Activated B cell treated with CpG ODN at 0.5 μM for 24 hours (primary cell): Measurements from ENCODE around the gene TPRKB. TPM values are rescaled to one million over a fixed set of nuclear protein-coding genes. Genes with fewer than 3 reads are reported as not detected.
A peak's percentile ranks its signal among the peaks of the same experiment; 100 is the strongest.
"Not testable (repeated sequence)": the region's sequence is repeated elsewhere in the genome, so short reads cannot be mapped to it uniquely, and the experiment has no call there.

Experiments used
- ATAC-seq: fragments of 200-7000 bp; cut with Tn5 transposase; one replicate; pipeline ENCODE4 v1.10.0; 2021; ENCODE audit warnings: low read depth, mild to moderate bottlenecking, moderate library complexity
- CTCF ChIA-PET: fragments of 350-600 bp; sonication (Branson Sonifier 250); formaldehyde crosslinking; loops from one replicate; lab custom pipeline; 2021; ENCODE audit warnings: antibody characterized with exemption; lab: Charles Lee
- POLR2A ChIA-PET: fragments of 350-600 bp; sonication (Branson Sonifier 250); formaldehyde crosslinking; loops from one replicate; lab custom pipeline; 2021; ENCODE audit warnings: antibody characterized with exemption; lab: Charles Lee
- DNase-seq: peaks from one replicate; pipeline ENCODE4 v3.0.0; 2022
- H3K27ac Mint-ChIP-seq: one replicate; pipeline ENCODE4 v1.8.0; 2020; ENCODE audit warnings: mixed read lengths
- H3K27me3 Mint-ChIP-seq: one replicate; pipeline ENCODE4 v1.8.0; 2021; ENCODE audit warnings: mixed read lengths
- H3K36me3 Mint-ChIP-seq: one replicate; pipeline ENCODE4 v1.8.0; 2021; ENCODE audit warnings: low read depth, mixed read lengths
- H3K4me1 Mint-ChIP-seq: one replicate; pipeline ENCODE4 v1.8.0; 2021; ENCODE audit warnings: mixed read lengths
- H3K4me3 Mint-ChIP-seq: one replicate; pipeline ENCODE4 v1.8.0; 2020; ENCODE audit warnings: mild to moderate bottlenecking, mixed read lengths
- H3K9me3 Mint-ChIP-seq: one replicate; pipeline ENCODE4 v1.8.0; 2020; ENCODE audit warnings: mixed read lengths
- intact Hi-C: fragments of 100-400 bp; cut with micrococcal nuclease; formaldehyde crosslinking; loops from one replicate; pipeline ENCODE4 v1.15.1; 2024
- total RNA-seq: library from RNA; stranded (reverse); gene quantifications from 2 replicates; pipeline ENCODE4 v1.2.3, GENCODE V29; 2022
- TF ChIP-seq, protein P1 (sequence below): fragments of 200-600 bp; IDR thresholded peaks from one replicate; pipeline ENCODE4 v1.8.0; 2022; ENCODE audit warnings: antibody characterized with exemption, mild to moderate bottlenecking

The TPRKB gene
- 26.9 and 27.1 TPM in 2 replicates for total RNA-seq

DNA sequence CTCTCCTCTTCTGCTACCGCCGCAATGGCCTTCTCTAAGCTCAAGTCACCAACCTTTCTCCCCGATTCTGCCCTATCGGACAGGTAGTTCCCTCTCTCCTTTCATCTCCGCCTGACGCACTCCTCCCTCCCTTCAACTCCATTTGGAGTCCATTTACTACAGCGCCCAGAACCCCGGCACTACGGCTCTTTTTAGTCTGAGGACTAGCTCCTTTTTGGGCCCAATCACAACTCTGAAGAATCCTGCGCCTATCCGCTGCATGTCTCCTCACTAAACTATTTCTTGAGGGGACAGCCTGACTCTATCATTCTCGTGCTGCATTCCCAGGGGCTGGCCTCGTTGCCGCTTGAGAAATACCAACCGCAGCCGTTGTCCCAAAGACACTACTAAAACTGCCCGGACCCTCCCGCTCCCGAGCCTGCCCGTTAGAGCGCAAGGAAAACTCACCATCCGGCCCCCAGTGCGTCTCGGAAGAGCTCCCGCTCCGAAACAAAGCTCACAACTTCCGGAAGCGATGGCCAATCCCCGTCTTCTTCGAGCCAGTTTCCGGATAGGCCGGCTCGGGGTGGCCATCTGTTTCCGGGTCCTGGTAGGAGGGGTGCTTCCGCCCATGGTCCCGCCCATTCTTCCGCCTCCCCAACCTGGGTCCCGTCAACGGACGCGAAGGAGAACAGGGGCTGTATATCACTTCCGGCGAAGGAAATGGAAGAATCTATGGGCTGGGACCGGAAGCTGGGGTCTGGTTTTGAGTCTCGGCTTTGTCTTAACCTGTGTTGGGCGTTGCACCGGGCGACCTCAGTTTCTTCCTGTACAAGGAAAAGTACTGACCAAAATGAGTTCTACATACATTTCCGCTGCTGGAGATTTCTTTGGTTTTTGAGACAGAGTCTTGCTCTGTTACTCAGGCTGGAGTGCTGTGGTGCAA, at the start of gene TPRKB:
TPRKB (minus strand) TSS at position 491 of the 925 bp plus-strand sequence. CDS start 2,776 bp downstream, outside the sequence.
- Mint-ChIP-seq H3K27me3 (no peaks in the 10 kb centered on the region), H3K27ac (peak within 1 kb of the TSS; percentile 90), H3K4me1 (peaks cover 18% of the 10 kb centered on the region), H3K36me3 (peaks cover 38% of the 10 kb centered on the region), H3K4me3 (peak within 1 kb of the TSS; percentile 94), H3K9me3 (peaks cover 4% of the 10 kb centered on the region)
- TF ChIP-seq, protein P1, sequence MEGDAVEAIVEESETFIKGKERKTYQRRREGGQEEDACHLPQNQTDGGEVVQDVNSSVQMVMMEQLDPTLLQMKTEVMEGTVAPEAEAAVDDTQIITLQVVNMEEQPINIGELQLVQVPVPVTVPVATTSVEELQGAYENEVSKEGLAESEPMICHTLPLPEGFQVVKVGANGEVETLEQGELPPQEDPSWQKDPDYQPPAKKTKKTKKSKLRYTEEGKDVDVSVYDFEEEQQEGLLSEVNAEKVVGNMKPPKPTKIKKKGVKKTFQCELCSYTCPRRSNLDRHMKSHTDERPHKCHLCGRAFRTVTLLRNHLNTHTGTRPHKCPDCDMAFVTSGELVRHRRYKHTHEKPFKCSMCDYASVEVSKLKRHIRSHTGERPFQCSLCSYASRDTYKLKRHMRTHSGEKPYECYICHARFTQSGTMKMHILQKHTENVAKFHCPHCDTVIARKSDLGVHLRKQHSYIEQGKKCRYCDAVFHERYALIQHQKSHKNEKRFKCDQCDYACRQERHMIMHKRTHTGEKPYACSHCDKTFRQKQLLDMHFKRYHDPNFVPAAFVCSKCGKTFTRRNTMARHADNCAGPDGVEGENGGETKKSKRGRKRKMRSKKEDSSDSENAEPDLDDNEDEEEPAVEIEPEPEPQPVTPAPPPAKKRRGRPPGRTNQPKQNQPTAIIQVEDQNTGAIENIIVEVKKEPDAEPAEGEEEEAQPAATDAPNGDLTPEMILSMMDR: no peak
- peak; percentile 98 for ATAC-seq
- ChIA-PET CTCF (no interaction called here), POLR2A (interaction anchor here (0.8 to 1.8 kb wide), 13 partner anchors 10 to 917 kb away, joined by 3 to 9 read pairs (median 4); partner anchors contain the start of genes ALMS1, CCT7, DUSP11 and INO80B)
- intact Hi-C loops: loop anchor here (1.0 to 10.0 kb wide), 10 partner anchors 43 to 1218 kb away; partner anchors contain the start of genes ALMS1, AUP1, CCT7 and DUSP11
- peak; percentile 85 for DNase-seq

DNA sequence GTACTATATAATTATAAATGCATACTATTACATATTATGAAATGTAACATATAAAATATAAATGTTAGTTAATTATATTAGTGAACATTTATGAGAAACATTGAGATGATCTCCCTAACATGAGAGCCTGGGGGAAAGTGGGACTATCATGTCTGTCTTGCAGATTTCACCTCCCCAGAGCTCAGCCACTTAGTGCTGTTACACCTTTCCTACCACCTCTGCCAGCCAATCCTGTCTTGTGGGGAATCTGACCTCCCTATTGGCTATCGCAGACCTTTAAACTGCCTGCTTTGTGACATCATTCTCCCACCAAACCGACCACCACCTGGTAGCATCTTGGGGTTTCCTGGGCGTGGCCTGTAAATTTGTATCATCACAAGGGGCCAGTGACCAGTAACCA, 46.7 kb upstream of the TPRKB start, which contains the start of gene C2orf78:
C2orf78 (plus strand) TSS at position 301 of the 400 bp plus-strand sequence. CDS start 127 bp downstream, outside the sequence.
- H3K9me3 Mint-ChIP-seq, intact Hi-C loops, DNase-seq, H3K27me3 Mint-ChIP-seq, POLR2A ChIA-PET, CTCF ChIA-PET, H3K36me3 Mint-ChIP-seq, H3K4me3 Mint-ChIP-seq, H3K27ac Mint-ChIP-seq, ATAC-seq: not testable (repeated sequence)
- H3K4me1 Mint-ChIP-seq: peaks cover 13% of the 10 kb centered on the region

DNA sequence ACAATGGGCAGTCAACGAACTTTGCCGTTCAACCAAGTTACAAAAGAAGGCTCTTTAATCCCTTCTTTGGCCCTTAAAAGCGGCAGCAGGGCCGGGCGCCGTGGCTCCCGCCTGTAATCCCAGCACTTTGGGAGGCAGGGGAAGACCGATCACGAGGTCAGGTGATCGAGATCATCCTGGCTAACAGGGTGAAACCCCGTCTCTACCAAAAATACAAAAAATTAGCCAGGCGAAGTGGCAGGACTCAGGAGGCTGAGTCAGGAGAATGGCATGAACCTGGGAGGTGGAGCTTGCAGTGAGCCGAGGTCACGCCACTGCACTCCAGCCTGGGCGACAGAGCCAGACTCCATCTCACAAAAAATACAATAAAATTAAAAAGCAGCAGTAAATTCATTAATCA, 46.3 kb upstream of the TPRKB start:
- ATAC-seq, H3K27ac Mint-ChIP-seq, H3K27me3 Mint-ChIP-seq, H3K9me3 Mint-ChIP-seq, POLR2A ChIA-PET, H3K4me3 Mint-ChIP-seq, CTCF ChIA-PET, DNase-seq, intact Hi-C loops, H3K36me3 Mint-ChIP-seq: not testable (repeated sequence)
- peaks cover 18% of the 10 kb centered on the region for H3K4me1 Mint-ChIP-seq

DNA sequence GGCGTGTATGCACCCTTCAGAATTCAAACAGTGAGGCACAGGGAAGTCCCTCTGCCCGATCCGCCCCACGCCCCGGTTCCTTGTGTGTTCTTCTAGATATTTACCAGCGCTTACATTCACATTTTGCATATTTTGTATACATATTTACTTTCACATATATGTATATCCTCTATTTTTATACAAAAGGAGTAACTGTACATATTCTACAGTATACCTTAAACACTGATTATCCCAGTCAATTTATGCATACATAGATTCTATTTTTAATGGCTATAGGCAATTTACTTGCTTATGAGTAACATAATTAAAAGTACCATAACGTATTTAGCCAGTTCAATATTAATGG, 43.1 kb upstream of the TPRKB start:
- CTCF ChIA-PET: no interaction called here
- no peak for DNase-seq
- peak overlapping the region; percentile 96 for H3K27ac Mint-ChIP-seq

DNA sequence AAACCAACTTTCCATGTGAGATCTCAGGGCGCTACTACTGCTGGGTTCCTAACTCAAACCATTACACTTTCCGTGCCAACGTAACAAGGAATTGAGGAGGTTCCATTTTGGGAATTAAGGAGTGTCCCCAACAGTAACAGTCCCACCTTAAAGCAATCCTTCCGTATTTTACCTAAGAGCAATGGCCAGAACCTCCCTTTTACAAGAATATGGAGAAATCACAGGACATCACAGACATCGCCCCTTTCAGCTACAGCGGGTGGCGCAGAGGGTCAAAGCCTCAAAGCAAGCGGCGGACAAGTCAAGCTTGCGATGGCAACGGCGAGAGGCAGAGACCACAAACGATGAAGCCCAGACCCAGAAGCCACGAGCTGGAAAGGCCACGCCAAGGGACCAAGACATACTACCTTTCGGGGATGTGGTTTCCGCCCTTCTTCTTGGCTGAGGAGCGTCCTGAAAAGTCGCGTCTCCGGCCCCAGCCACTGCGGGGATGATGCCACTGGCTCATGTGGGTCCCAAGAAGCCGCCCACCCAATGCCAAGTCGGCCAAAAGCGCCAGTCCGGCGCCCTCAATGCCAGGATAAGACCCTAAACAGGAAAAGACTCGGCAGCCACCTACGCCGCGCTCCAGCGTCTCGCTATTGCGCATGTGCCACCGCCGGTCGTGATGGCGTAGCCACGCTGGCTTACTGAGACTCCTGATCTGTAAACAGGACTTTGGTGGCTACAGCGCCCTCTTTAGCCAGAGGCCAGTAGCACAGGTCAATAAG, 42.5 kb upstream of the TPRKB start, which contains the start of gene DUSP11:
DUSP11 (minus strand) TSS at position 637 of the 770 bp plus-strand sequence; CDS start at position 508, 129 bp downstream.
- ChIA-PET POLR2A (interaction anchor here (0.6 to 1.3 kb wide), 4 partner anchors 42 to 692 kb away, joined by 3 to 5 read pairs (median 5); partner anchors contain the start of genes STAMBP and TPRKB), CTCF (no interaction called here)
- Mint-ChIP-seq H3K9me3 (no peaks in the 10 kb centered on the region), H3K4me3 (peak within 1 kb of the TSS; percentile 98), H3K27ac (peak within 1 kb of the TSS; percentile 96), H3K27me3 (peaks cover 3% of the 10 kb centered on the region), H3K4me1 (peaks cover 26% of the 10 kb centered on the region), H3K36me3 (peaks cover 32% of the 10 kb centered on the region)
- ATAC-seq (peak; percentile 99), DNase-seq (peak; percentile 95)
- TF ChIP-seq, protein P1: peak; percentile 71
- intact Hi-C loops: loop anchor here (1.0 kb wide), 3 partner anchors 42 to 50 kb away; partner anchors contain the start of gene TPRKB

More for the DNA sequence above, 43.1 kb upstream of the TPRKB start:
- Mint-ChIP-seq H3K36me3 (peaks cover 28% of the 10 kb centered on the region), H3K4me3 (peak overlapping the region; percentile 98), H3K9me3 (no peaks in the 10 kb centered on the region), H3K4me1 (peaks cover 26% of the 10 kb centered on the region), H3K27me3 (peaks cover 3% of the 10 kb centered on the region)
- no peak for ATAC-seq
- TF ChIP-seq, protein P1: no peak
- intact Hi-C loops: loop anchor here (1.0 kb wide), 3 partner anchors 43 to 49 kb away; partner anchors contain the start of gene TPRKB
- POLR2A ChIA-PET: interaction anchor here (1.3 kb wide), 2 partner anchors 48 to 398 kb away, joined by 3 to 5 read pairs; partner anchors contain the start of gene STAMBP

DNA sequence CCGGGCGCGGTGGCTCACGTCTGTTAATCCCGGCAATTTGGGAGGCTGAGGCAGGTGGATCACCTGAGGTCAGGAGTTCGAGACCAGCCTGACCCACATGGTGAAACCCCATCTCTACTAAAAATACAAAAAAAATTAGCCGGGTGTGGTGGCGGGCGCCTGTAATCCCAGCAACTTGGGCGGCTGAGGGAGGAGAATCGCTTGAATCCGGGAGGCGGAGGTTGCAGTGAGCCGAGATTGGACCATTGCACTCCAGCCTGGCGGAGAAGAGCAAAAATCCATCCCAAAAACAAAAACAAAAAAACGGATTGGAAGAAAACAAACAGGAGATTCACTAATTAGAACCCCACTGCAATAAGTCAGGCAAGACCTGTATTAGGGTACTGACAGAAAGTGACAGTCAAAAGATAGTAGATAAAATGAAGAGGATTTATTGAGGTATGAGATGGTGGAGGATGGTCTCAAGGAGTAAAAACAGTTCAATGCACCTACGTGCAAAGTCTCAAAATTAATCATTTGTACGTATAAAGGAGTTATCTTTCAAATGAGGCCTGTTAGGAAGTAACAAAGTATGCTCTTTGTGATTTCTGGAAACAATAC, 41.8 kb upstream of the TPRKB start:
- CTCF ChIA-PET, H3K27me3 Mint-ChIP-seq, H3K9me3 Mint-ChIP-seq, DNase-seq, ATAC-seq, intact Hi-C loops: not testable (repeated sequence)
- H3K4me1 Mint-ChIP-seq: peaks cover 26% of the 10 kb centered on the region
- H3K27ac Mint-ChIP-seq: peak overlapping the region; percentile 96
- peak overlapping the region; percentile 98 for H3K4me3 Mint-ChIP-seq
- POLR2A ChIA-PET: interaction anchor here (0.6 to 1.3 kb wide), 4 partner anchors 42 to 692 kb away, joined by 3 to 5 read pairs (median 5); partner anchors contain the start of genes STAMBP and TPRKB
- peaks cover 39% of the 10 kb centered on the region for H3K36me3 Mint-ChIP-seq
